ENCODE data around the gene SPRR2B.

DNA sequence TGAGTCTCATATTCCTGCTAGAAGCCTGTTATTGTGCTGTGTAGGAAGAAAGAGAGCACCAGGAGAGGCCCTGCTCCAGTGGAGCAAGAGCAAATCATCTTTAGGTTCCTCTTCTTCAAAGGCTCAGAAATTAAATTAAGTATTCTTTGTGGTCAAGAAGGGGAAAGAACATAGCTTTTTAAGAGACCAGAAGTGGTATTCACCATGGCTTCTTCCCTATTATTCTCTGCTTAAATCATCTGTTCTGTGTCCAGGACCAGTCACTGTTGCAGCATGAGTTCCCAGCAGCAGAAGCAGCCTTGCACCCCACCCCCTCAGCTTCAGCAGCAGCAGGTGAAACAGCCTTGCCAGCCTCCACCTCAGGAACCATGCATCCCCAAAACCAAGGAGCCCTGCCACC is 39.3 kb downstream of the SPRR2B start:
- no peak for TF ChIP-seq EZH2 (IDR thresholded peaks at IDR 0.05; ENCODE audit: low read length, missing control alignments)
- TF ChIP-seq, protein P1, sequence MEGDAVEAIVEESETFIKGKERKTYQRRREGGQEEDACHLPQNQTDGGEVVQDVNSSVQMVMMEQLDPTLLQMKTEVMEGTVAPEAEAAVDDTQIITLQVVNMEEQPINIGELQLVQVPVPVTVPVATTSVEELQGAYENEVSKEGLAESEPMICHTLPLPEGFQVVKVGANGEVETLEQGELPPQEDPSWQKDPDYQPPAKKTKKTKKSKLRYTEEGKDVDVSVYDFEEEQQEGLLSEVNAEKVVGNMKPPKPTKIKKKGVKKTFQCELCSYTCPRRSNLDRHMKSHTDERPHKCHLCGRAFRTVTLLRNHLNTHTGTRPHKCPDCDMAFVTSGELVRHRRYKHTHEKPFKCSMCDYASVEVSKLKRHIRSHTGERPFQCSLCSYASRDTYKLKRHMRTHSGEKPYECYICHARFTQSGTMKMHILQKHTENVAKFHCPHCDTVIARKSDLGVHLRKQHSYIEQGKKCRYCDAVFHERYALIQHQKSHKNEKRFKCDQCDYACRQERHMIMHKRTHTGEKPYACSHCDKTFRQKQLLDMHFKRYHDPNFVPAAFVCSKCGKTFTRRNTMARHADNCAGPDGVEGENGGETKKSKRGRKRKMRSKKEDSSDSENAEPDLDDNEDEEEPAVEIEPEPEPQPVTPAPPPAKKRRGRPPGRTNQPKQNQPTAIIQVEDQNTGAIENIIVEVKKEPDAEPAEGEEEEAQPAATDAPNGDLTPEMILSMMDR (conservative IDR thresholded peaks at IDR 0.05 in 1 of 2, IDR thresholded peaks at IDR 0.05 in 1 of 2; ENCODE audit: low read depth in 1 of 2, low read length in 2 of 2), result no peak
